Measurements from ENCODE around the gene LRP1.

GRCh38 chr12:57237596-57237931 is 109.3 kb downstream of the LRP1 start:
- TF ChIP-seq CTCF (IDR thresholded peaks at IDR 0.05) (no peak), POLR2AphosphoS5 (IDR thresholded peaks at IDR 0.05; ENCODE audit: low read depth, low read length) (no peak)
